Measurements from ENCODE around the gene CEACAM6.

DNA sequence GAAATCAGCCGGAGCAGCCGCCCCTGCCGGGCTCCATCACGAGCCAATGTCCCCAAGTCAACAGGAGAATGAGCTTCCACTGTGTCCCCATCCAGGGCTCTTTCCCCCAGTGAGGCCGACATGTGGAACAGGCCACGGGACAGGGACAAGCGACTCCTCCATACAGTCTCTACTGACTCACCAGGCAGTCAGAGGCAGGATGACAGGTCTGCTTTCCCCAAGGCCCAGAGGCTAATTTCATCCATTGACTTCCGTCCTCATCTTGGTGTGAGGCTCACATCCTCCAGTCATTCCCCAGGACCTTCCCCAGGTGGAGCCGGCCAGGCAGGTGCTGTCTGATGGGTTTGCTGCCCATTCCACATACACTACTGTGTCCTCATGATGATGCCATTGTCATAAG, 3.5 kb downstream of the CEACAM6 start:
- TF ChIP-seq, protein P1, sequence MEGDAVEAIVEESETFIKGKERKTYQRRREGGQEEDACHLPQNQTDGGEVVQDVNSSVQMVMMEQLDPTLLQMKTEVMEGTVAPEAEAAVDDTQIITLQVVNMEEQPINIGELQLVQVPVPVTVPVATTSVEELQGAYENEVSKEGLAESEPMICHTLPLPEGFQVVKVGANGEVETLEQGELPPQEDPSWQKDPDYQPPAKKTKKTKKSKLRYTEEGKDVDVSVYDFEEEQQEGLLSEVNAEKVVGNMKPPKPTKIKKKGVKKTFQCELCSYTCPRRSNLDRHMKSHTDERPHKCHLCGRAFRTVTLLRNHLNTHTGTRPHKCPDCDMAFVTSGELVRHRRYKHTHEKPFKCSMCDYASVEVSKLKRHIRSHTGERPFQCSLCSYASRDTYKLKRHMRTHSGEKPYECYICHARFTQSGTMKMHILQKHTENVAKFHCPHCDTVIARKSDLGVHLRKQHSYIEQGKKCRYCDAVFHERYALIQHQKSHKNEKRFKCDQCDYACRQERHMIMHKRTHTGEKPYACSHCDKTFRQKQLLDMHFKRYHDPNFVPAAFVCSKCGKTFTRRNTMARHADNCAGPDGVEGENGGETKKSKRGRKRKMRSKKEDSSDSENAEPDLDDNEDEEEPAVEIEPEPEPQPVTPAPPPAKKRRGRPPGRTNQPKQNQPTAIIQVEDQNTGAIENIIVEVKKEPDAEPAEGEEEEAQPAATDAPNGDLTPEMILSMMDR (IDR thresholded peaks at IDR 0.05 in 8 of 11, conservative IDR thresholded peaks at IDR 0.05 in 3 of 11) = no peak
- no peak for TF ChIP-seq POLR2A (IDR thresholded peaks at IDR 0.05)

Measured in spleen (tissue), 7 donors.